Measurements from ENCODE around the gene BDKRB1.

- TF ChIP-seq CTCF (IDR thresholded peaks at IDR 0.05), result no peak
- TF ChIP-seq CBX8 (IDR thresholded peaks at IDR 0.05), result no peak
- no peak for TF ChIP-seq POLR2A (IDR thresholded peaks at IDR 0.05; ENCODE audit: low read length)
- TF ChIP-seq ZFP36 (IDR thresholded peaks at IDR 0.05; ENCODE audit: borderline replicate concordance, partially characterized antibody), result no peak
- TF ChIP-seq HDAC2 (IDR thresholded peaks at IDR 0.05), result no peak
- no peak for TF ChIP-seq EP300 (IDR thresholded peaks at IDR 0.05)
These were observed 31.4 kb upstream of the BDKRB1 start for GRCh38 chr14:96224480-96225096.
